Esophagus squamous epithelium (tissue), 4 donors: ENCODE data around the gene DOK6.

Experiments
- CTCF ChIP-seq, 6 experiments: fragments of 450-650 bp in 4 of 6; fragments of 200-600 bp in 2 of 6; sonication (generic) in 2 of 6; IDR thresholded peaks; one replicate each; pipeline ENCODE4 v1.5.1; 2016 to 2019; ENCODE audit warnings: antibody characterized with exemption in 6 of 6, mild to moderate bottlenecking in 4 of 6, moderate library complexity in 4 of 6
- POLR2A ChIP-seq, 4 donors: fragments of 450-650 bp; IDR thresholded peaks; one replicate each; pipeline ENCODE4 v1.6.1; 2017; ENCODE audit warnings: antibody characterized with exemption in 4 of 4, mild to moderate bottlenecking in 4 of 4, moderate library complexity in 3 of 4

GRCh38 chr18:69564602-69565001 is 163.9 kb downstream of the DOK6 start:
- TF ChIP-seq CTCF (IDR thresholded peaks at IDR 0.05), result no peak
- no peak for TF ChIP-seq POLR2A (IDR thresholded peaks at IDR 0.05)
